ENCODE measurements around the gene HMGXB4. TPM values are rescaled to one million over a fixed set of nuclear protein-coding genes. Genes with fewer than 3 reads are reported as not detected.

The HMGXB4 gene
- total and polyA plus RNA-seq, 2 donors (not counting 1 experiment from before 2014, with no cell fraction given), result 5.9 to 25.2 TPM

GRCh38 chr22:35343664-35344550 is 86.6 kb downstream of the HMGXB4 start:
- Mint-ChIP-seq H3K9me3 (ENCODE audit: insufficient read depth) (no peaks in the 10 kb centered on the region), H3K27me3 (no peaks in the 10 kb centered on the region), H3K4me1 (peaks cover 17% of the 10 kb centered on the region), H3K27ac (no peak overlapping the region), H3K4me3 (no peak overlapping the region)
- H3K9me3 ChIP-seq (ENCODE audit: control extremely low read depth in 1 of 3, control insufficient read depth in 2 of 3, insufficient read depth in 1 of 3, low read length in 2 of 3), result no peaks in the 10 kb centered on the region
- POLR2A ChIA-PET, result interaction anchor here (0.6 kb wide), 1 partner anchor 51 kb away, joined by 17 read pairs; no protein-coding TSS in a partner anchor
- H3K36me3 ChIP-seq (replicated peaks in 1 of 2; ENCODE audit: control extremely low read depth in 1 of 2, control insufficient read depth in 1 of 2, extremely low read depth in 1 of 2, insufficient read depth in 2 of 2, low read length in 1 of 2), result peaks cover 0 to 17% of the 10 kb centered on the region in 2 experiments
- no peak for TF ChIP-seq CTCF (IDR thresholded peaks at IDR 0.05)
- no peak for TF ChIP-seq EZH2 (IDR thresholded peaks at IDR 0.05; ENCODE audit: borderline replicate concordance, insufficient read depth, low read depth, low read length, poor library complexity, severe bottlenecking)
- ATAC-seq (ENCODE audit: low read depth), result no peak
- no peak overlapping the region for H3K9ac ChIP-seq (ENCODE audit: low read length)
- H3K4me3 ChIP-seq (ENCODE audit: control extremely low read depth in 1 of 5, extremely low read depth in 1 of 5, insufficient read depth in 1 of 5, low read depth in 2 of 5, low read length in 4 of 5), result no peak overlapping the region
- DNase-seq, result no peak
- no peaks in the 10 kb centered on the region for H4K20me1 ChIP-seq (ENCODE audit: control insufficient read depth, insufficient read depth, low read length, poor library complexity, severe bottlenecking)
- H2AFZ ChIP-seq (ENCODE audit: insufficient read depth, low read depth, low read length, poor library complexity, severe bottlenecking), result no peak overlapping the region
- no peak overlapping the region for H3K4me2 ChIP-seq (replicated peaks; ENCODE audit: low read depth, low read length, poor library complexity, severe bottlenecking)
- intact Hi-C loops (cut with micrococcal nuclease), result no loop called here
- no peak overlapping the region for H3K27ac ChIP-seq (ENCODE audit: low read length in 2 of 2)
- CTCF ChIA-PET, result interaction anchor here (0.9 to 1.2 kb wide), 2 partner anchors 87 to 236 kb away, joined by 3 read pairs; no protein-coding TSS in a partner anchor
- H3K27me3 ChIP-seq (replicated peaks in 1 of 4; ENCODE audit: control extremely low read depth in 1 of 4, control insufficient read depth in 3 of 4, insufficient read depth in 4 of 4, low read length in 3 of 4), result no peaks in the 10 kb centered on the region
- 99% methylated on average over 20 of the region's 26 CpGs for WGBS (ENCODE audit: insufficient coverage)
- peaks cover 0 to 6% of the 10 kb centered on the region in 2 donors for H3K4me1 ChIP-seq (ENCODE audit: control insufficient read depth in 2 of 2, insufficient read depth in 2 of 2, low read length in 2 of 2)
- no peaks in the 10 kb centered on the region for H3K79me2 ChIP-seq (ENCODE audit: control insufficient read depth, insufficient read depth, low read length)

All from B cell (primary cell).